Measurements from ENCODE around the gene TBC1D1. TPM values are rescaled to one million over a fixed set of nuclear protein-coding genes. Genes with fewer than 3 reads are reported as not detected.

TBC1D1 gene
- total and polyA plus RNA-seq, 2 of the 8 experiments (the other 6 are each of a cell fraction or from before 2014, with no cell fraction given), result 96.9 to 162 TPM

- TF ChIP-seq CHD7 (IDR thresholded peaks at IDR 0.05; ENCODE audit: insufficient replicate concordance, low read length) (no peak), CHD1 (IDR thresholded peaks at IDR 0.05; ENCODE audit: low read depth, low read length) (no peak), RXRA (IDR thresholded peaks at IDR 0.05; ENCODE audit: insufficient read depth, low read depth, low read length) (no peak), FOSL1 (IDR thresholded peaks at IDR 0.05; ENCODE audit: insufficient read depth, low read depth, low read length) (no peak), RBBP5 (IDR thresholded peaks at IDR 0.05; ENCODE audit: borderline replicate concordance, low read depth, low read length) (no peak), ATF3 (IDR thresholded peaks at IDR 0.05; ENCODE audit: insufficient read depth, low read depth, low read length) (no peak), SP1 (IDR thresholded peaks at IDR 0.05; ENCODE audit: low read depth, low read length) (no peak), SIX5 (IDR thresholded peaks at IDR 0.05; ENCODE audit: low read depth, low read length) (no peak), RAD21 (IDR thresholded peaks at IDR 0.05 in 1 of 2, conservative IDR thresholded peaks at IDR 0.05 in 1 of 2; ENCODE audit: low read depth in 2 of 2, low read length in 2 of 2) (no peak)
These were observed 249.8 kb downstream of the TBC1D1 start (continued) for GRCh38 chr4:38140643-38141203.
